ENCODE measurements around the gene CTNNA3.

Gene CTNNA3

DNA sequence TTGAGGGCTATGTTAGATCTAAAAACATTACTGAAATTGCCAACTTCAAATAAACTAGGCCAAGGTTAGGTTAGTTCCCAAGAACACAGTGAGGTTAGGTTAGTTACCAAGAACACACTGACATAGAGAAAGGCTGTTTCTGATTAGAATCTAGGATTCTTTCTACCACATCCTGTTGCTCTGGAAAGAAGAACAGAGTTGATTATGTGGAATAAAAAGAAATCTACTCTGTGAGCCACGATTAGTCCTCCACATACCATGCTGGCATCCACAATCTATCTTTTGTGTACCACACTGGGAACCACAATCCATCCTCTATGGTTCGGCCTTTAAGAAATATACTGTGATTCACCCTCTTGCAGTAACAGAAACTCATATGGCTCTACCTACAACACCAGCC is 678.8 kb downstream of the CTNNA3 start:
- Histone ChIP-seq H3K9me3 (no peaks in the 10 kb centered on the region), H3K36me3 (replicated peaks) (no peaks in the 10 kb centered on the region), H3K4me1 (no peaks in the 10 kb centered on the region), H3K4me3 (no peak overlapping the region), H3K27me3 (ENCODE audit: low read depth) (no peaks in the 10 kb centered on the region)
- no peak for DNase-seq (ENCODE audit: low spot score in 2 of 2)
- in situ Hi-C loops (cut with MboI; ENCODE audit: low sequenced_read_pairs): no loop called here

DNA sequence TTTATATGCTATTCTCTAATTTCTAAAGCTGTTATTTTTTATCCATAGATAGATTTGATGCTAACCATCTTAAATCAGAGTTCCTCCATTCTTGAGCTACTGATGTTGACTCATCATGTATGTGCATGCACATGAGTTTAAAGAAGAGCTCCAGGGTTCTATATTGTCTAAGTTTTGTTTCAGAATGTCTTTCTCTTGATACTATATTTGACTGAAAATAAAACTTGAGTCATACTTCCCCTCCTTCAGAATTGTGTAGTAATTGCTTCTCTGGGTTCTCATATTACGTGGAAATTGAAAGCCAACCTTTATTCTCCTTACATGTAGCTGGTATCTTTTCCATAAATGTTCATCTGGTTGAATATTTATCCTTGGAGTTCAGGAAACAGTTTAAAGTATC is 680.8 kb downstream of the CTNNA3 start:
- Histone ChIP-seq H3K4me1 (no peaks in the 10 kb centered on the region), H3K9me3 (no peaks in the 10 kb centered on the region), H3K4me3 (no peak overlapping the region), H3K27me3 (ENCODE audit: low read depth) (no peaks in the 10 kb centered on the region), H3K36me3 (replicated peaks) (no peaks in the 10 kb centered on the region)
- no peak for DNase-seq (ENCODE audit: low spot score in 2 of 2)
- in situ Hi-C loops (cut with MboI; ENCODE audit: low sequenced_read_pairs): no loop called here

DNA sequence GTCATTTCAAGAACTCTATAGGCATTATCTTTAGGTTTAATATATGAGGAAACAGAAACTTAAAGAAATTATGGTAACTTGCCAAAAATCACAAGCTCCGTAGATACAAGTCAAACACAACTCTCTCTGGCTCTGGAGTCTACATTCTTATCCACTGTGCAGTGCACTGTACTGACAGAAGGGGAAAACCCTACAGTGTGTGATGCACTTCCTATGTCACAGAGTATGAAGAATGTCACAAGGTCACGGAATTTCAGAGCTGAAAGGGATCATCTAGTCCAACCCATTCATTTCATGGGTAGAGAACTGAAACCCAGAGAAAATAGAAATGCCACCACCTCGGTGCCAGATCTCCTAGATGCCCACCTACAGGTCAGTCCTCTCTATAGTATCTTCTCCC is 684.0 kb downstream of the CTNNA3 start:
- Histone ChIP-seq H3K4me1 (no peaks in the 10 kb centered on the region), H3K36me3 (replicated peaks) (no peaks in the 10 kb centered on the region), H3K4me3 (no peak overlapping the region), H3K9me3 (no peaks in the 10 kb centered on the region), H3K27me3 (ENCODE audit: low read depth) (no peaks in the 10 kb centered on the region)
- DNase-seq (ENCODE audit: low spot score in 2 of 2): no peak
- in situ Hi-C loops (cut with MboI; ENCODE audit: low sequenced_read_pairs): no loop called here

DNA sequence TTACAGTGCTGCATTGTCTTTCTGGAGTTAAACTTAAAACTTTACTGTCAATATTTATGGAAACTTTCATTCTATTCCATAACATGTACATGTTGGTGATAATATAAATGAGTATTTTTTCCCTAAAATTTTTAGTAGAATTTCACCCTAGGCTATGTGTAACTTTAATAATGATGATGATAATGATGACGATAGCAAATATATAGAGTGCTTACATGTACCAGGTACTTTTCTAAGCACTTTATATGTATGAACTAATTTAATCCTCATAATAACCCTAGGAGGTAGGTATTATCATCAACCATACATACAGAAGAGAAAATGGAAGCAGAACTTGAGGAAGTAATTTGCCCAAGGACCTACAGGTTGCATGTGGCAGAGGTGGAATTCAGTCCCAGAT is 684.5 kb downstream of the CTNNA3 start:
- in situ Hi-C loops (cut with MboI; ENCODE audit: low sequenced_read_pairs): no loop called here
- H3K9me3 ChIP-seq: no peaks in the 10 kb centered on the region
- H3K4me1 ChIP-seq: no peaks in the 10 kb centered on the region
- no peak for DNase-seq (ENCODE audit: low spot score in 2 of 2)
- H3K4me3 ChIP-seq: no peak overlapping the region
- H3K36me3 ChIP-seq (replicated peaks): no peaks in the 10 kb centered on the region
- H3K27me3 ChIP-seq (ENCODE audit: low read depth): no peaks in the 10 kb centered on the region

DNA sequence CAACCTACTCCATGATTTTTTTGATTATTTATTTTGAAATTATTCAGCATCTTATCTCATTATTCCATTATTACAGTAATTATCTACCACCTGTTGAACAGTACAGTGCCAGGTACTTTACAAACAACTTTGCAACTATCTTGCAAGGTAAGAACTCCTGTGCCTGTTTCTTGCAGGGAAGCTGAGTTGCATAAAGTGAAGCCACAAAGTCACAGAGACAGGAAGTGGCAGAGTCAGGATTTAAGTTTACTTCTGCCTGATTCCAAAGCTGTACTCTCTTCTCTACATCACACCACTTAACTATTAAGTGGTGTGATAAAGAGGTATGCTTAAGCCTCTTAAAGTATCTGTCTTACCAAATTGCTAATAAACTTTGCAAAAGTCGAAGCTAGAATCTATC is 690.0 kb downstream of the CTNNA3 start:
- in situ Hi-C loops (cut with MboI; ENCODE audit: low sequenced_read_pairs): no loop called here
- no peaks in the 10 kb centered on the region for H3K4me1 ChIP-seq
- no peak for DNase-seq (ENCODE audit: low spot score in 2 of 2)
- H3K36me3 ChIP-seq (replicated peaks): no peaks in the 10 kb centered on the region
- H3K27me3 ChIP-seq (ENCODE audit: low read depth): no peaks in the 10 kb centered on the region
- no peaks in the 10 kb centered on the region for H3K9me3 ChIP-seq
- no peak overlapping the region for H3K4me3 ChIP-seq

DNA sequence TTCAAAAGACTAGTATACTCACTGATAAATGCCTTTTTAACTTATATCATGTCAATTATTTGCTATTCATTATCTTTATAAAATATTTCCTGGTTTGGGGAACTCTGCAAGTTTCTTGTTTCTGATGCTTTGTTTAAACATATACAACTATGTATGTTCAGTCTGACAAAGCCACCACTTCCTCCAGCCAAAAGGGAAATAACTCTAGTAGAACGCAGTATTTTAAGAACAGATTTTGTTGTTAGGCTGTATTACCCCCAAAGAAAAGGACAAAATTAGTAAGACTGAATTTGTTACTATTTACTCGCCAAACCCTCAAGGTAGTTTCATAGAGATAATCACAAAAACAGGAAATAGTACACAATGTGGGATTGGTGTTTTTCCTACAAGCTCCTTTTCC is 691.3 kb downstream of the CTNNA3 start:
- Histone ChIP-seq H3K36me3 (replicated peaks) (no peaks in the 10 kb centered on the region), H3K9me3 (no peaks in the 10 kb centered on the region), H3K27me3 (ENCODE audit: low read depth) (no peaks in the 10 kb centered on the region), H3K4me1 (no peaks in the 10 kb centered on the region), H3K4me3 (no peak overlapping the region)
- in situ Hi-C loops (cut with MboI; ENCODE audit: low sequenced_read_pairs): no loop called here
- no peak for DNase-seq (ENCODE audit: low spot score in 2 of 2)

DNA sequence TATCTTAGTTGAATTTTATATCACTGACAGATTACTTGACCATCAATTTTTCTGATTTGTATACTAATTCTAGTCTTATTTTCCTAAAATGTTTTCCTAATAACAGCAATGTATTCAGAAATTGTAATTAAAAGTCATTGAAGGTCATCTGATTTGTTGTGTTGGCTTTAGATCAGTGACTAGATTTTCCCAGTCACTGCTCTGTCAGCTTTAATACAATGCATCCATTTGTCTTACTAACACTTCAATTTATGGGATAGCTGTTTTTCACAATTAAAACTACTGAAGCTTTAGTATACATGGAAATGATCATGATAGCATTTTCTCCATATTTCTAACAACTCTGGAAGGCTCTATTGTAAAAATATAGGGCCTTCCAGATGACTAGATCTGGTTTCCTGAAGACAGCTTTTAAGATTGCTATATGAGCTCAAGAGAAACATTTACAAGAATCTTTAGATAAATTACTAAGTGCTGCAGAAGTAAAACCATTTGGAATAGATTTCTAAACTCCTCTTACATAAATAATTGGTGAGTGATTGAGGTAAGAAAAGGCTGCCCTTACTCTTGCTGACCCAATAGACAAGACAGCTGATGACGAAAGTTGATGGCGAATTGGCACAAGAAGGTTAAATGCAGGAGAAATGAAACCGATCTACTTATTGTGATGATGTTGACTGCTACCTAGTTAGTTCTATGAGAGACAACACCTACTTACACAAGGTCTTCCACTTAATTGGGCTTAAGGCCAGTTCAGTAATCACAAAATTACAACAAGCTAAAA is 696.0 kb downstream of the CTNNA3 start:
- DNase-seq (ENCODE audit: low spot score in 2 of 2): no peak
- in situ Hi-C loops (cut with MboI; ENCODE audit: low sequenced_read_pairs): no loop called here
- Histone ChIP-seq H3K9me3 (no peaks in the 10 kb centered on the region), H3K4me1 (no peaks in the 10 kb centered on the region), H3K27me3 (ENCODE audit: low read depth) (no peaks in the 10 kb centered on the region), H3K4me3 (no peak overlapping the region), H3K36me3 (replicated peaks) (no peaks in the 10 kb centered on the region)

DNA sequence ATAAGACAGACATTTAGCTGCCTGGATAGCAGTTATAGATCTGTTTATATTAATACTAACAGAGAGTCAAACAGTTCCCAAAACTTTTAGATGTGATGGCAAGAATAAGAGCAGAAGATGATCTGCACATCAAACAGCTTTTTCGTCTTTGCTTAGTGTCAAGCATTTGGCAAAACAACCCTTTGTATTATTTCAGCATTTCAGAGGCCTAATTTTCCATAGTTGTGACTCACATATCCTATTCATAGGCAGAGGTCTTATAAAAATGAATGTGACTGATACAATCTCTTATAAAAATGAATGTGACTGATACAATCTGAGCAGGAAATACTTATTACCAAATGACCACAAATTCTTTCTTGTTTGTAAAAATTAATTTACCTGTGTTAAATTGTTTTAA is 699.0 kb downstream of the CTNNA3 start:
- H3K36me3 ChIP-seq (replicated peaks): no peaks in the 10 kb centered on the region
- no peaks in the 10 kb centered on the region for H3K4me1 ChIP-seq
- no peaks in the 10 kb centered on the region for H3K27me3 ChIP-seq (ENCODE audit: low read depth)
- no peak for DNase-seq (ENCODE audit: low spot score in 2 of 2)
- H3K9me3 ChIP-seq: no peaks in the 10 kb centered on the region
- no peak overlapping the region for H3K4me3 ChIP-seq
- in situ Hi-C loops (cut with MboI; ENCODE audit: low sequenced_read_pairs): no loop called here

DNA sequence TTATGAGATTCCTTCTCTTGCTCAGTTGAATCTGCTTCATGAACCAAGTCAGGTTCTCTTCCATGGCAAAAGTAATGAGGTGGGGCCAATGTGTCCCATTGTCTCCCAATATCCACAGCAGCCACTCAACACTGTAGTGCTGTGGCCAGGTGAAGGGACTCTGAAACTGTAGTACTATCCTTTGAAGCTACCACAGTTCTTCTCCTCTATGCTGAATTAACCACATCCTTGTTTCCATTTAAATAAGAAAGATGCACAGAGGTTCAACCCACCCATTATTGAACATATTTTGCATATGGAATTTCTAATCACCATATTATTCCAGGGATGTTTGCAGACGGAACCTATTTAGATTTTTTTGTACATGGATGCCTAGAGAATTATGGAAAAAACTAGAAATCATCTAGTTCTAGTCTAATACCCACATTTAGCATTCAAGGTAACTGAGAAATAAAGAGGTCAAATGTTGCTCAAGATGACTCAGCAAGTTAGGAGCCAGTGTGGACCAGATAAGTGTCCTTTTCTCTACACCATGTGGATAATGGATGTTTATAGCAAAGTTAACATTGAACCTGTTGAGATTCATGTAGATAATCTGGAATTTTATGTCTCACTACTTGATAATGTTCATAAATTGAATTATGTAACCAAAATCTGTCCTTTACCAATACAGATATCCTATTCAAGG is 705.7 kb downstream of the CTNNA3 start:
- no peaks in the 10 kb centered on the region for H3K36me3 ChIP-seq (replicated peaks)
- in situ Hi-C loops (cut with MboI; ENCODE audit: low sequenced_read_pairs): no loop called here
- no peaks in the 10 kb centered on the region for H3K4me1 ChIP-seq
- H3K4me3 ChIP-seq: no peak overlapping the region
- DNase-seq (ENCODE audit: low spot score in 2 of 2): no peak
- H3K9me3 ChIP-seq: no peaks in the 10 kb centered on the region
- H3K27me3 ChIP-seq (ENCODE audit: low read depth): no peaks in the 10 kb centered on the region

DNA sequence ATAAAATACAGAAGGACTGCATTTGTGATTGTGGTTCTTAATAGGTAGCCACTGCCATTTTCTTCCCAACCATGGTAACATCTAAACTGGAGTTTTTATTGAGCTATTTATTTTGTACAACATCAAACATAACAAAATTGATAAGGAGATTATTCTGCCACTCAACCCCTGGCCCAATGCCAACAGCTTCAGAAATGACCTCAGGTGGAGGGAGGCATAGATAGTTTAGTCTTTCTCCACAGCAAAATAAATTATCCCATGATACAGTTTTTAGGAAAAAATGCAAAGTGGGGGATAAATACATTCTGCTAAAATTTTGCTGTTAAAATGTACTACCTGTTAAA is 712.5 kb downstream of the CTNNA3 start:
- H3K4me1 ChIP-seq: no peaks in the 10 kb centered on the region
- DNase-seq (ENCODE audit: low spot score in 2 of 2): no peak
- in situ Hi-C loops (cut with MboI; ENCODE audit: low sequenced_read_pairs): no loop called here
- H3K36me3 ChIP-seq (replicated peaks): no peaks in the 10 kb centered on the region
- no peaks in the 10 kb centered on the region for H3K27me3 ChIP-seq (ENCODE audit: low read depth)
- H3K9me3 ChIP-seq: no peaks in the 10 kb centered on the region
- H3K4me3 ChIP-seq: no peak overlapping the region

DNA sequence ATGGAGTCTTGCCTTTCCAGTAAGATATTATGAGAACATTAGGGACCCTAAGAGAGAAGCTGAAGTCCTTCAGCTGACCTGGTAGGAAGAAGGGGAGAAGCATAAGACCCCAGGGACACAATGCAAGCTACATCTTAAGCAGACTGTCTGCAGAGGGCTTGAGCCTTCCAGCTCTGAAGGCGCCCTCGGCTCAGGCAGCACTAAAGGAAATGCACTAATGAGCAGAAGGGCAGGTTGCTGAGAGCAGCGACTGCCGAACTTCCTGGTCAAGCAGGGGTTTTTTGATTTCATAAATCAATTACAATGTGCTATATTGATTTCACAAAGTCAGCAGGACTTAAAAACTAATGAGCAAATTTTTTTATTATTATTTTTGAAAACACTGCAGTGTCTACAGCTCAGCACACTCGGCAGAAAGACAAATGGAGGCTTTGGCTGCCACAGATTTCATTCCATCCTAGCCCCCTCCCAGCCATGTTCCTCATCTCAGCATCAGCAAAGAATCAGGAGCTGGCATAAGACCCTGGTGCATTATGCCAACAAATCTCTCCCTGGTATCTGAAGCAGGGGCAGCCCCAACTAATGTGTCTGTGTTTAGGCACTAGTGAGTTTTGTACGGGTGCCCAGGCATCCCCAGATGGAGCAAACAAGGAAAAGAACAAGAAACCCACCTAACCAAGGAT is 713.1 kb downstream of the CTNNA3 start:
- H3K36me3 ChIP-seq (replicated peaks): no peaks in the 10 kb centered on the region
- H3K4me3 ChIP-seq: no peak overlapping the region
- no peaks in the 10 kb centered on the region for H3K9me3 ChIP-seq
- H3K4me1 ChIP-seq: no peaks in the 10 kb centered on the region
- H3K27me3 ChIP-seq (ENCODE audit: low read depth): no peaks in the 10 kb centered on the region
- in situ Hi-C loops (cut with MboI; ENCODE audit: low sequenced_read_pairs): no loop called here
- no peak for DNase-seq (ENCODE audit: low spot score in 2 of 2)

DNA sequence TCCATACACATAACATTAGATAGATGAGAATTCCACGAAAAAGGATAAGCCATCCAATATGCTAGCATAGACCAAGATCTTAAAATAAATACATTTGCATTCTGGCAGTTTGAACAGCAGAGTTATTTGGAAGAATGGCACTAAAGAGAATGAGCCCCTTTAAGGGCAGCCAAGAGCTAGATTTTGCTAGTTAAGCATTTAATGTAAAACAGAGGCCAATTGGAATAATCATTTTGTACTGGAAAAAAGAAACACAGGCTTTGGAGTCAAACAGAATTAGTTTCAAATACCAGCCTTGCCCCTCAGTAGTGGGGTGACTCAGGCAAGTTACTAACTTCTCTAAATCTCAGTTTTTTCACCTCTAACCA is 714.0 kb downstream of the CTNNA3 start:
- DNase-seq (ENCODE audit: low spot score in 2 of 2): no peak
- no peaks in the 10 kb centered on the region for H3K27me3 ChIP-seq (ENCODE audit: low read depth)
- H3K4me3 ChIP-seq: no peak overlapping the region
- H3K4me1 ChIP-seq: no peaks in the 10 kb centered on the region
- H3K36me3 ChIP-seq (replicated peaks): no peaks in the 10 kb centered on the region
- in situ Hi-C loops (cut with MboI; ENCODE audit: low sequenced_read_pairs): no loop called here
- H3K9me3 ChIP-seq: no peaks in the 10 kb centered on the region

DNA sequence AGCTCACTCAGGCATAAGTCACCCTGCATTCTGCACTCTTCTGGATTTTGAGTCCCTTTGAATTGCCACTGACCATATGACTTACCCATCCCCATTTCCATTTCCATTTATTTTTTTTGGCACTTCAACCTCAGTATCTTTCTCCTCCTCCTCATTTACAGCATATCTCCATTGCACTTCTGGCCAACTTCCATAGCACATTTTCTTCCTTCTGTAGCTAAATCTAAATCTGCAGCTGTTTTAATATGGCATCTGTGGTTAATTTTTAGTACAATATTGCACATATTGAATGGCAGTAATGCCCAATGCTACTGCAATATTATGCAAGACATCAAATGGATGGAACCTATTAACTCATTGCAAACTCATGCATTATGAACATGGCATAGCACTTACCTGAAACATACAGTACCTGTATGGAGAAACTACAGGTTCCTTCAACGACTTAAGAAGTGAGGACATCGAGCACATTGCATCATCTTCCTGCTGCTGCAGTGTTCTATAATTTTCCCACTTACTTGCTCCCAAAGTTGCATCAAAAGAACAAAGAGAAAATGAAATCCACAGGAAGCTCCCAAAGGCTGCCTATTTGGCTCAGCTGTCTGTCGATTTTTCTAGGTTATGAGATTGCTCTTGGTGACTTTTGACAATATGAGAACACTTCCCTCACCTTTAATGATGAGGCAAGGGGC is 714.5 kb downstream of the CTNNA3 start:
- DNase-seq (ENCODE audit: low spot score in 2 of 2): no peak
- H3K4me1 ChIP-seq: no peaks in the 10 kb centered on the region
- H3K27me3 ChIP-seq (ENCODE audit: low read depth): no peaks in the 10 kb centered on the region
- in situ Hi-C loops (cut with MboI; ENCODE audit: low sequenced_read_pairs): no loop called here
- H3K9me3 ChIP-seq: no peaks in the 10 kb centered on the region
- no peaks in the 10 kb centered on the region for H3K36me3 ChIP-seq (replicated peaks)
- H3K4me3 ChIP-seq: no peak overlapping the region

DNA sequence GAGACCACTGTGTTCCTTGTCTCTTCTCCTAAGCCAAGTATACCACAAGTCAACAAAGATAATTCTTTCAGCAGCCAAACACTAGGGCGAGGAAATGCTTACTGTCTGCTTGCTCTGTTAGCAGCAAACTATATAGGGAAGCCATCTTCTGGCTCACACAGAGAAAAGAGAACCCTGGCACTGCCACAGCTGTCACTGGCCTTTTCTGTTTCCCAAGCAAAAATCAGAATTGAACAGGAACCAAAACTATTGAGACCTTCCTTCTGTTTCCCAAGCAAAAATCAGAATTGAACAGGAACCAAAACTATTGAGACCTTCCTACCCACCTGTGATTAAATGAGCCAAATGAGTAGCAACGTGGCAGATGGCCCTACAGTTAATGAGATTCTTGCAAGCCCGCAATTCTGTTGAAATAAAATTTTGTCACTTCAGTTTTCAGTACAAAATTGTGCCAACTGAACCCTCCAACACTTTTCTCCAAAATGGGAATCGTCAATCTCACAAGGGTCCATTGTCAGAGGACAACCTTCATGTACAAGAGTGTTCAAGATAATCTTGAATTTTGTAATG is 715.7 kb downstream of the CTNNA3 start:
- in situ Hi-C loops (cut with MboI; ENCODE audit: low sequenced_read_pairs): no loop called here
- no peak for DNase-seq (ENCODE audit: low spot score in 2 of 2)
- Histone ChIP-seq H3K36me3 (replicated peaks) (no peaks in the 10 kb centered on the region), H3K4me3 (no peak overlapping the region), H3K4me1 (no peaks in the 10 kb centered on the region), H3K9me3 (no peaks in the 10 kb centered on the region), H3K27me3 (ENCODE audit: low read depth) (no peaks in the 10 kb centered on the region)

Measured in HAP-1 (cell line).